ENCODE measurements around the gene SPAG16.

- TF ChIP-seq CTCF (IDR thresholded peaks at IDR 0.05) (no peak), POLR2A (IDR thresholded peaks at IDR 0.05) (no peak)
Observed at GRCh38 chr2:213566846-213567245, 282.6 kb downstream of the SPAG16 start.

Measured in transverse colon (tissue), 3 donors.